ENCODE measurements around the gene TBC1D22A. TPM values are rescaled to one million over a fixed set of nuclear protein-coding genes. Genes with fewer than 3 reads are reported as not detected.

TBC1D22A gene
- total and polyA plus RNA-seq, 8 donors = 14.4 to 33.5 (median 15.7) TPM

DNA sequence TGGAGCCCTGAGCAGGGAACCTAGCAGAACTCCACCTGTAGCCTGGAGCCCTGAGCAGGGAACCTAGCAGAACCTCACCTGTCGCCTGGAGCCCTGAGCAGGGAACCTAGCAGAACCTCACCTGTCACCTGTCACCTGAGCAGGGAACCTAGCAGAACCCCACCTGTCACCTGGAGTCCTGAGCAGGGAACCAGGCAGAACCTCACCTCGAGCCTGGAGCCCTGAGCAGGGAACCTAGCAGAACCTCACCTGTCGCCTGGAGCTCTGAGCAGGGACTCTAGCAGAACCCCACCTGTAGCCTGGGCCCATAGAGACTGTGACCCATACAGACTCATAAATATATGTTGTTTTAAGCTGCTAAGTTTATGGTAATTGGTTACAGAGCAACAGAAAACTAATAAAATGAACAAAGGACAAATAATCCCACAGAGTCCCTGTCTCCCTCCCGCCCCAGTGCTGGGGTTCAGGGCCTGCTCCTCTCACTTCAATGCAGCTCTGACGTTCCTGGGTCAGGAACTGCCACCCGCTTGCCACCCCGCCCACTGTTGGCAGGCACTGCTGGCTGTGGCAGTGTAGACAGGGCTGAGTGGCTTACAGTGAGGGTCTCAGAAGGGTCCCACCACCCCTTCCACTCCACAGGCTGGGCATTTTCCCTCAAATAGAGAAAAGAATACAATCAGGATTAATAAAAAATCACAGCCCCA lies 259.1 kb downstream of the TBC1D22A start:
- no peak overlapping the region for H3K4me3 ChIP-seq
- H3K27me3 ChIP-seq = no peaks in the 10 kb centered on the region
- TF ChIP-seq, protein P1, sequence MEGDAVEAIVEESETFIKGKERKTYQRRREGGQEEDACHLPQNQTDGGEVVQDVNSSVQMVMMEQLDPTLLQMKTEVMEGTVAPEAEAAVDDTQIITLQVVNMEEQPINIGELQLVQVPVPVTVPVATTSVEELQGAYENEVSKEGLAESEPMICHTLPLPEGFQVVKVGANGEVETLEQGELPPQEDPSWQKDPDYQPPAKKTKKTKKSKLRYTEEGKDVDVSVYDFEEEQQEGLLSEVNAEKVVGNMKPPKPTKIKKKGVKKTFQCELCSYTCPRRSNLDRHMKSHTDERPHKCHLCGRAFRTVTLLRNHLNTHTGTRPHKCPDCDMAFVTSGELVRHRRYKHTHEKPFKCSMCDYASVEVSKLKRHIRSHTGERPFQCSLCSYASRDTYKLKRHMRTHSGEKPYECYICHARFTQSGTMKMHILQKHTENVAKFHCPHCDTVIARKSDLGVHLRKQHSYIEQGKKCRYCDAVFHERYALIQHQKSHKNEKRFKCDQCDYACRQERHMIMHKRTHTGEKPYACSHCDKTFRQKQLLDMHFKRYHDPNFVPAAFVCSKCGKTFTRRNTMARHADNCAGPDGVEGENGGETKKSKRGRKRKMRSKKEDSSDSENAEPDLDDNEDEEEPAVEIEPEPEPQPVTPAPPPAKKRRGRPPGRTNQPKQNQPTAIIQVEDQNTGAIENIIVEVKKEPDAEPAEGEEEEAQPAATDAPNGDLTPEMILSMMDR (IDR thresholded peaks at IDR 0.05) = no peak
- peaks cover 0 to 7% of the 10 kb centered on the region in 2 donors for H3K36me3 ChIP-seq
- H3K4me1 ChIP-seq = no peaks in the 10 kb centered on the region
- no peak overlapping the region for H3K27ac ChIP-seq
- intact Hi-C loops (cut with DNase I) = no loop called here
- no peak for ATAC-seq
- DNase-seq = no peak
- no peaks in the 10 kb centered on the region for H3K9me3 ChIP-seq

DNA sequence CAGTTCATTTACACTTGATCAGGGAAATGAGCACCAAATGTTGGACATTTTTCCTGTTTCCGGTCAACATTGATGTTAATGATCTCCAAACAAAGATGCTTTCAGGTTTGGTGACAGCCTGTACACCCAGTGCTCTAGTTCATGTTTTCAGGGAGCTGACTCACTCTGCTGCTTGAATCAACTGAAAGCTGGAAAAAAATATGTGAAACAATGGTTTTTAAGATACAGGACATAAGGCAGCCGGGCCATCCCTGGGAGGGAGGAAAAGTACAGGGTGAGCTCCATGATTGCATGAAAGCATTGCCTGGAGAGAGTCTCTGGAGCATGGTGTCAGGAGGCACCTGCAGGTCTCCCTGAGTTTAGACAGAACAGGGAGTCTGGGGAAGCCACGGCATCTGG lies 259.6 kb downstream of the TBC1D22A start:
- intact Hi-C loops (cut with DNase I) = no loop called here
- TF ChIP-seq, protein P1 (IDR thresholded peaks at IDR 0.05) = no peak
- no peak overlapping the region for H3K4me3 ChIP-seq
- H3K4me1 ChIP-seq = no peaks in the 10 kb centered on the region
- peaks cover 0 to 7% of the 10 kb centered on the region in 2 donors for H3K36me3 ChIP-seq
- no peak for ATAC-seq
- H3K27ac ChIP-seq = no peak overlapping the region
- DNase-seq = no peak
- no peaks in the 10 kb centered on the region for H3K27me3 ChIP-seq
- no peaks in the 10 kb centered on the region for H3K9me3 ChIP-seq

DNA sequence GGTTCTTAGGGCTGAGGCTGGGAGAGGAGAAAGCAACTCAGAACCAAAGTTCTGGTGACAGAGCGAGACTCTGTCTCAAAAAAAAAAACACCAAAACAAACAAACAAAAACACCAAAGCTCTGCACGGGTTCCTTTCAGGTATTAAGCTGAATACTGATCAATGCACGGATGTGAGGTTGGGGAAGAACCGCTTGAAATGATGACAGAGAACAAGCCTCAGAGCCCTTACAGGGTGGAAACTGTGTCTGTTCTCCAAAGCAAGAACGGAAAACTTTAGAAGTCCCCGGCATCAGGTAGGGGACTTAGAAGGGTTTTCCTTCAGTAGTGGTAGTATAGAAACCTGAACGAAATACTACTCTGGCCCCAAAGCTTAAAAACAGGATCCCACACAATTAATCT lies 260.0 kb downstream of the TBC1D22A start:
- DNase-seq = no peak
- H3K9me3 ChIP-seq = no peaks in the 10 kb centered on the region
- TF ChIP-seq, protein P1 (IDR thresholded peaks at IDR 0.05) = no peak
- no peaks in the 10 kb centered on the region for H3K27me3 ChIP-seq
- ATAC-seq = no peak
- H3K4me3 ChIP-seq = no peak overlapping the region
- H3K36me3 ChIP-seq = peaks cover 0 to 7% of the 10 kb centered on the region in 2 donors
- no peak overlapping the region for H3K27ac ChIP-seq
- intact Hi-C loops (cut with DNase I) = no loop called here
- no peaks in the 10 kb centered on the region for H3K4me1 ChIP-seq

DNA sequence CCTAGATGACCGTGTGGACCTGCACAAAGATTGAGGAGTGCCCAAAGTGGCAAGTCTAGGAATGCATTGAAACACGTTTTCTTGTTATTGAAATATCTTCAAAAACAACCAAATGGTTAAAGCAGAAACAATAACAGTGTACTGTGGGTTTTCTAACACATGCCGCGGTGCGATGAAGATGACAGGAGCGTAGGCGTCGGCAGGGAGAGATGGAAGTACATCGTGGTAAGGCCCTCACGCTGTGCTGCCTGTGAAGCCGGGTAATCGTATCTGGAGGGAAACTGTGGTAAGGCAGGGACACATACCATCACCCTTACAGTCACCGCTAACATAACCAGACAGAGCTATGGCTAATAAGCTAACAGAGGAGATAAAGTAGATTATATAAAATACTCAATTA lies 261.4 kb downstream of the TBC1D22A start:
- Histone ChIP-seq H3K4me3 (no peak overlapping the region), H3K9me3 (no peaks in the 10 kb centered on the region), H3K36me3 (peaks cover 0 to 7% of the 10 kb centered on the region in 2 donors), H3K27me3 (no peaks in the 10 kb centered on the region), H3K27ac (no peak overlapping the region), H3K4me1 (no peaks in the 10 kb centered on the region)
- DNase-seq (no peak), ATAC-seq (no peak)
- intact Hi-C loops (cut with DNase I) = no loop called here
- TF ChIP-seq, protein P1 (IDR thresholded peaks at IDR 0.05) = no peak

DNA sequence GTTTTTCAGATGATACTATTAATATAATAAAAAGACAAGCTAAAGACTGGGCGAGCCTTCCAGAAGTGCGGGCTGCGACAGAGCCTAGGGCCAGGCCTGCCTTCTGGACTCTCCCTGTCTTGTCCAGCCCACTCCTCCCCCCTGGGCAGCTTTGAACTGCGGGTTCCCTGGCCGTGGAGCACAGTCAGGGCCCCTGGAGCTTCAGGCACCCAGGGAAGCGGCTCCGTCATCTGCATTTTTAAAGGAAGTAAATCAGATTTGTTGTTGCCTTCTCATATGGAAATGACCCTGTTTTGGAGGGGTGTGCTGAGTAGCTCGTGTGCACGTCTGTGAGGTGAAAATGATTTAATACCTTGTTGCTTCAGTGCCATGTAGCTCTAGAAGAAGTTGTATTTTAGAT lies 265.3 kb downstream of the TBC1D22A start:
- Histone ChIP-seq H3K27me3 (no peaks in the 10 kb centered on the region), H3K36me3 (peaks cover 0 to 7% of the 10 kb centered on the region in 2 donors), H3K4me1 (peaks cover 0 to 2% of the 10 kb centered on the region in 2 donors), H3K4me3 (no peak overlapping the region), H3K27ac (no peak overlapping the region), H3K9me3 (no peaks in the 10 kb centered on the region)
- TF ChIP-seq, protein P1 (IDR thresholded peaks at IDR 0.05) = no peak
- intact Hi-C loops (cut with DNase I) = no loop called here
- DNase-seq (peak in 1 of 4 donors; percentile 20), ATAC-seq (no peak)

Measured in left lung (tissue), 10 donors.